IPS DF 19.7 (cell line): ENCODE results near the gene SZT2.
A peak's percentile ranks its signal among the peaks of the same experiment; 100 is the strongest.
"Not testable (repeated sequence)": the region's sequence is repeated elsewhere in the genome, so short reads cannot be mapped to it uniquely, and the experiment has no call there.

ENCODE experiments used
- DNase-seq: peaks from one replicate; pipeline ENCODE4 v3.0.0-alpha.2; 2013; ENCODE audit warnings: low read depth, low spot score

SZT2 gene

DNA sequence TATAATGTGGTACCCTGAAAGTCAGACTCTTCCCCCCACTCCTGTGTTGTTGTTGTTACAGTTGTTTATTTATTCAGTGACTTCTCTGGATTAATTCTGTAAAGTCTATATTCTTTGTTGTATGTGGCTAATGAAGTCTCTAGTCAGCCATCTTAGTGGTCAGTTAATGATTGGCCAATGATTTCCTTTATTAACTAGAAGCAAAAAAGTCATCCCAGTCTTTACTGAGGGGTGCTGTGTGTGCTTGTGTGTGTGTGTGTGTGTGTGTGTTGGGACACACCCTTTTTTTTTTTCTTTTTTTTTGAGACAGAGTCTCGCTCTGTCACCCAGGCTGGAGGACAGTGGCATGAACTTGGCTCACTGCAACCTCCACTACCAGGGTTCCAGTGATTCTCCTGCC lies 101.4 kb downstream of the SZT2 start:
- DNase-seq = no peak

DNA sequence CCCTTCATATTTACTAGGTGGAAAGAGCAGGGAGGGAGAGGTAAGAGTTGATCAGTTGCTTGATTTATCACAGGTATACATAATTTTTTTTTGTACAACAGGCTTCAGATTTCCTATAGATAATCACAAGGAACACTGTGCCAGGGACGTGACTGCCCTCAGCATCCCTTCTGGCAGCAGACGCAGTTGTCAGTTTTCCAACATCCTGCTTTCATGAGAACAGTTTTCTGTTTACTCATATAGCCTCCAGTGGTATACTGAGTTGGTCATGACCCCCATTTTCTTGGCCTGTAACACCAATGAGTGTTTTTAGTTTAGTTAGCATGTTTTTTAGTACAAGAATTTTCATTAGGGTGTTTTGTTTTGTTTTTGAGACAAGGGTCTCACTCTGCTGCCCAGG lies 103.1 kb downstream of the SZT2 start:
- DNase-seq = no peak

DNA sequence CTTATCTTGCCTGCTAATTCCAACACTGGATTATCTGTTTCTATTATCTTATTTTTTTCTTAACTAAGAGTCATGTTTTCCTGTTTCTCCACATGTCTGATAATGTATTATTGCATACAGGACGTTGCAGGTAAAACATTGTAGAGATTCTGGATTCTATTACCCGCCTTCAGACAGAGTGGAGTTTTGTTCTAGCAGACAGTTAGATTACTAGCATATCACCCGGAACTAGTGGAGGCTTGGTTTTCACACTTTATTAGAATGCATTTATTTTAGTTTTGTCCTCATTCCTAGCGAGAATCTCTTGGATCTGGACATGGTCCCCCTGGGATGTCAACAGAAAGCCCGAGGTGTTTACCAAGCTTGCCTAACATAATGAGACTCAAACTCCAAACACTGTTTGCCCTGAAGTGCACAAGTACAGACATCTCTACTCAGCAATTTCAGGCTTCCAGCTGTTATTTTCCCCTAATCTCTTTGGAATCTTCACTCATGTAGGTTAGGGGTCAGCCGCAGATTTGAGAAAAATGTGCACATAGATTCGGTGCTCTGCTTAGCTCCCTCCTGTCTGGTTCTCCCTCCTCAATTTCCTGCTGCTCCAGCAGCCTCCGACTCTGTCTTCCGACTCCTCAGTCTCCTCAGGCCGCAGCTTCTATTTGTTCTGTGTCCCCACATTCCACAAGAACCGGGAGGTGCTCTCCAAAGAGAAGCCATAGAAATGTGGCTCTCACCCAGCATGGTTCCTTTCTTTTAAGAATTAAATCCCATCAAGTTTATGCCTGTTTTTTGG lies 104.2 kb downstream of the SZT2 start:
- DNase-seq = peak; percentile 60

DNA sequence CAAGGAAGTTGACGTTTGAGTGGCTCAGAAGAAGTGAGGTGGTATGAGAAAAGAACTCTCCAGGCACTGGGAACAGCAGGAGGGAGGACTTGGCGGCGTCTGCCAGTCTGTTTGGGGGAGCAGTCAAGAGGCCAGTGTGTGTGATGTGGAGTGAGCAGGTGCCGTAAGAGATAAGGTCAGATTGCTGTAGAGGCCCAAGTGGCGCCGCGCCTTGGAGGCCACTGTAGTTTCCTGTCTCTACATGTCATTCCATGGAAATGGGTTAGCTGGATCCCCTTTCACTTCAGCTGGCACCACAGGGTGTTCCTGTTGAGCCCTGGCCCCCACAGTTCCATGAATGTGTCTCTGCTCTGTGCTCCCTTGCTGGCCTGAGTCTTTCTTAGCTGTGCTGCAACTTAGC lies 105.5 kb downstream of the SZT2 start:
- DNase-seq = no peak

DNA sequence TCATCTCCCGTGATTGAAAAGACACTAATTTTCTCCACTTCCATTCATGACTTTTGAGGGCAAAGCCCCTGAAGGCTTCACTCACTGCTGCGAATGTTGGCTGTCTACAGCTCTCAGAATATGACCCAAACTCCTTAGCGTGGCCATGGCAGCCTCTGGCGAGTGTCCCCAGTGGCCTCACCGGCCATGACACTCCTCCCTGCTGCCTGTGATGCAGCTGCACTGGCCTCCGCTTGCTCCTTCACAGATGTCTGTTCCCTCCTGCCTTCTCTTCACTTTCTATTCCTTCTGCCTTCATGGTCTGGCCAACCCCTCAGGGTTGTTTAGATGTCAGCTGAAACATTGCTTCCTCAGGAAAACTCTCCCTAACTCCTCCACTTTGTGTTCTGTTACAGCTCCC lies 110.2 kb downstream of the SZT2 start:
- DNase-seq = no peak

DNA sequence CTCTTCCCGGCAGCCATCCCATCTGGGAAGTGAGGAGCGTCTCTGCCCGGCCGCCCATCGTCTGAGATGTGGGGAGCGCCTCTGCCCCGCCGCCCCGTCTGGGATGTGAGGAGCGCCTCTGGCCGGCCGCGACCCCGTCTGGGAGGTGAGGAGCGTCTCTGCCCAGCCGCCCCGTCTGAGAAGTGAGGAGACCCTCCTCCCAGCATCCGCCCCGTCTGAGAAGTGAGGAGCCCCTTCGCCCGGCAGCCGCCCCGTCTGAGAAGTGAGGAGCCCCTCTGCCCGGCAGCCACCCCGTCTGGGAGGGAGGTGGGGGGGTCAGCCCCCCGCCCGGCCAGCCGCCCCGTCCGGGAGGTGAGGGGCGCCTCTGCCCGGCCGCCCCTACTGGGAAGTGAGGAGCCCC lies 112.1 kb downstream of the SZT2 start:
- DNase-seq = not testable (repeated sequence)

DNA sequence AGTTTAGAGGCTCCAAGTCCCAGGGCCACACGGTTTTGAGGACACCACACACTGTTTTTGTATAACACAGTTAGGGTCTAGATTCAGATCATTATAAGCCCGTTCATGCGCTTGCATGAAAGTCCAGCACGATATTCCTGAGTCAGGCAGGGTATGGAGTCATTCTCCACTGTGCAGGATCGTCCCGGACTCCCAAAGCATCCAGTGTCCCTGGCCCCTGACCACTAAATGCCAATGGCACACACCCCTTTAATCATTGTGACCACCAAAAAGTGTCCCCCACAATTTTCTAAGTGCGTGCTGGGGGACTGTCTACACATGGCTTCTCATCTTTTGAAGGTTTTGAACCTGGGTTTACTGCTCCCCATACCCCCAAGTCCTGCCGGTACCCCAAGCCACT lies 113.8 kb downstream of the SZT2 start:
- DNase-seq = no peak
